DND-41 (cell line): ENCODE data around the gene TMEM202.
"Not testable (repeated sequence)": the region's sequence is repeated elsewhere in the genome, so short reads cannot be mapped to it uniquely, and the experiment has no call there.

Experiments used
- ATAC-seq: fragments of 200-7000 bp; cut with Tn5 transposase; 3 replicates; pipeline ENCODE4 v1.9.1; 2021; ENCODE audit warnings: low read depth; ENCODE audit not compliant: insufficient read depth
- DNase-seq: peaks from one replicate; pipeline ENCODE4 v3.0.0-alpha.2; 2020
- H2AFZ ChIP-seq: 2 replicates; pipeline ENCODE4 v1.6.0; 2012; ENCODE audit warnings: low read depth, low read length
- H3K27ac ChIP-seq: 2 replicates; pipeline ENCODE4 v1.5.1; 2012; ENCODE audit warnings: low read length, inconsistent platforms
- H3K27me3 ChIP-seq: fragments of 200-600 bp; sonication (generic); 2 replicates; pipeline ENCODE4 v1.6.0; 2012; ENCODE audit warnings: low read length, mild to moderate bottlenecking, inconsistent platforms; ENCODE audit not compliant: insufficient read depth, poor library complexity
- H3K36me3 ChIP-seq: 2 replicates; pipeline ENCODE4 v1.5.1; 2012; ENCODE audit warnings: low read length, inconsistent platforms; ENCODE audit not compliant: insufficient read depth
- H3K4me1 ChIP-seq: 2 replicates; pipeline ENCODE4 v1.5.1; 2012; ENCODE audit warnings: mild to moderate bottlenecking, low read length; ENCODE audit not compliant: insufficient read depth
- H3K4me2 ChIP-seq: 2 replicates; pipeline ENCODE4 v1.6.0; 2012; ENCODE audit warnings: mild to moderate bottlenecking, moderate library complexity, low read length, inconsistent platforms; ENCODE audit not compliant: insufficient read depth
- H3K4me3 ChIP-seq, 2 experiments: fragments of 200-600 bp in 1 of 2; shearing (Covaris generic) in 1 of 2; 2 replicates each; pipeline ENCODE4 v1.5.1; 2012 to 2016; ENCODE audit warnings: inconsistent platforms in 2 of 2, low read length in 2 of 2, mild to moderate bottlenecking in 2 of 2, low read depth in 1 of 2, moderate library complexity in 1 of 2
- H3K79me2 ChIP-seq: 2 replicates; pipeline ENCODE4 v1.6.0; 2012; ENCODE audit warnings: low read length, inconsistent platforms; ENCODE audit not compliant: insufficient read depth
- H3K9ac ChIP-seq: 2 replicates; pipeline ENCODE4 v1.6.0; 2012; ENCODE audit warnings: low read depth, mild to moderate bottlenecking, inconsistent platforms, low read length, moderate library complexity
- H3K9me3 ChIP-seq: 2 replicates; pipeline ENCODE4 v1.5.1; 2012; ENCODE audit warnings: low read length, moderate library complexity, mild to moderate bottlenecking, inconsistent platforms; ENCODE audit not compliant: insufficient read depth, severe bottlenecking
- H4K20me1 ChIP-seq: 2 replicates; pipeline ENCODE4 v1.6.0; 2012; ENCODE audit warnings: low read length; ENCODE audit not compliant: insufficient read depth
- EZH2 ChIP-seq: IDR thresholded peaks from 3 replicates; pipeline ENCODE4 v1.6.1; 2012; ENCODE audit warnings: borderline replicate concordance, low read depth, mild to moderate bottlenecking, moderate library complexity, low read length, inconsistent platforms; ENCODE audit not compliant: severe bottlenecking
- TF ChIP-seq, protein P1 (sequence below): IDR thresholded peaks from 2 replicates; pipeline ENCODE4 v1.5.1; 2012; ENCODE audit warnings: borderline replicate concordance, low read length, moderate library complexity, mild to moderate bottlenecking; ENCODE audit not compliant: poor library complexity, severe bottlenecking; ENCODE audit errors: extremely low read depth

The TMEM202 gene

DNA sequence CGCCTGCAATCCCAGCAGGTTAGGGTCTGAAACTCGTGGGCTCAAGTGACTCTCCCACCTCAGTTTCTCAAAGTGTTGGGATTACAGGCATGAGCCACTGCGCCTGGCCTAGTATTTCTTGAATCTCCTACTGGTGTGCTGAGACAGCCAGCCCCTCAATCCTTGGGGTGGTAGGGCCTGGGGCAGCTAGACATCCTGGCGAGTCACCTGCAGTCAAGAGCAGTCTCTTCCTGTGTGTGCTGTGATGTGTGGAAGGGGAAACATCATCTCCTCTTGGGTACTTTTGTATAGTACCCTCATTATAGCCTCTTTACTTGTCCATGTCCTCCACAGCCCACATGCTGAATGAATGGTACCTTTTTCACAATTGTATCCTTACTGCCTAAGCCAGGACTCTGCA is 17.4 kb upstream of the TMEM202 start:
- Histone ChIP-seq H3K4me1 (peaks cover 9% of the 10 kb centered on the region), H4K20me1 (no peaks in the 10 kb centered on the region), H3K27ac (no peak overlapping the region), H3K9me3 (no peaks in the 10 kb centered on the region), H3K9ac (no peak overlapping the region), H3K27me3 (no peaks in the 10 kb centered on the region), H3K4me3 (no peak overlapping the region), H2AFZ (no peak overlapping the region), H3K4me2 (no peak overlapping the region), H3K36me3 (no peaks in the 10 kb centered on the region), H3K79me2 (peaks cover under 1% of the 10 kb centered on the region)
- DNase-seq (no peak), ATAC-seq (no peak)
- TF ChIP-seq, protein P1, sequence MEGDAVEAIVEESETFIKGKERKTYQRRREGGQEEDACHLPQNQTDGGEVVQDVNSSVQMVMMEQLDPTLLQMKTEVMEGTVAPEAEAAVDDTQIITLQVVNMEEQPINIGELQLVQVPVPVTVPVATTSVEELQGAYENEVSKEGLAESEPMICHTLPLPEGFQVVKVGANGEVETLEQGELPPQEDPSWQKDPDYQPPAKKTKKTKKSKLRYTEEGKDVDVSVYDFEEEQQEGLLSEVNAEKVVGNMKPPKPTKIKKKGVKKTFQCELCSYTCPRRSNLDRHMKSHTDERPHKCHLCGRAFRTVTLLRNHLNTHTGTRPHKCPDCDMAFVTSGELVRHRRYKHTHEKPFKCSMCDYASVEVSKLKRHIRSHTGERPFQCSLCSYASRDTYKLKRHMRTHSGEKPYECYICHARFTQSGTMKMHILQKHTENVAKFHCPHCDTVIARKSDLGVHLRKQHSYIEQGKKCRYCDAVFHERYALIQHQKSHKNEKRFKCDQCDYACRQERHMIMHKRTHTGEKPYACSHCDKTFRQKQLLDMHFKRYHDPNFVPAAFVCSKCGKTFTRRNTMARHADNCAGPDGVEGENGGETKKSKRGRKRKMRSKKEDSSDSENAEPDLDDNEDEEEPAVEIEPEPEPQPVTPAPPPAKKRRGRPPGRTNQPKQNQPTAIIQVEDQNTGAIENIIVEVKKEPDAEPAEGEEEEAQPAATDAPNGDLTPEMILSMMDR, result no peak
- TF ChIP-seq EZH2, result no peak

DNA sequence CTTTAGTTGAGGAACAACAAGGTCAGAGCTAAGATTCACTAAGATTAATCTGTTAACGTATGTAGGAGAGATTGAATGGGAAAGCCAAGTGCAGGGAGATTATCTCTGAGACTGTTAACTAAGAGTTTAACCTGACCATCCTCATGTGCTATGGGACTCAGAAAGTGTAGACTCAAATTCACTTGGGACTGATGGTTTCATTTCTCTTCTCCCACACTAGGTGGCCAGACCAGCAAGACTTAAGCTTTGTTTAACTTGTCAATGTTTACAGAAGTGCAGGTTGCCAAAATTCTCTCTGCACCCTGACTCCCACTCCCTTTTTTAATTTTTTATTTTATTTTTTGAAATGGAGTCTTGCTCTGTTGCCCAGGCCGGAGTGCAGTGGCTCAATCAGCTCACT is 16.0 kb upstream of the TMEM202 start:
- no peak for ATAC-seq

DNA sequence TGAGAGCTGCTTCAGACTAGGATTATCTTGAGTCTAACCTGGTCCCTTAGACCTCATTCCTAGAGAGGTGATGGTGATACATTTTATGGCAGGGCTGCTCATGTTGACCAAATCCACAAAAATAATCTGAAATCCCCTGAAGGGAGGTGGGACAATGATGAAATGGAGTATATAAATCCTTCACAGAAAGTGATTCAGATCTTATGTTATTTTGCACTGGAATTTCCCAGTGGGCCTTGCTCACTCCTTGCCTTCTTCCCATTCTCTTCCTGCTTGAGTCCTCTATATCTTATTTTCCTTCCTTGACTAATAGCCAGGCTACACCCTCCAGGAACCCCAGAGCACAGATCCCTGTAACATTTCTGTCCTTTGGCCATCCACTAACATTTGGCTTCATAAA is 10.4 kb upstream of the TMEM202 start:
- Histone ChIP-seq H3K4me3 (no peak overlapping the region), H2AFZ (no peak overlapping the region), H3K9ac (no peak overlapping the region), H3K27me3 (no peaks in the 10 kb centered on the region), H4K20me1 (no peaks in the 10 kb centered on the region), H3K4me2 (no peak overlapping the region), H3K79me2 (no peaks in the 10 kb centered on the region), H3K9me3 (no peaks in the 10 kb centered on the region), H3K4me1 (no peaks in the 10 kb centered on the region), H3K27ac (no peak overlapping the region), H3K36me3 (no peaks in the 10 kb centered on the region)
- ATAC-seq (no peak), DNase-seq (no peak)
- TF ChIP-seq, protein P1, result no peak
- no peak for TF ChIP-seq EZH2

More for the DNA sequence above, 16.0 kb upstream of the TMEM202 start:
- Histone ChIP-seq H4K20me1 (no peaks in the 10 kb centered on the region), H3K79me2 (no peaks in the 10 kb centered on the region), H3K27ac (no peak overlapping the region), H3K27me3 (no peaks in the 10 kb centered on the region), H3K4me3 (no peak overlapping the region), H3K4me2 (no peak overlapping the region), H3K36me3 (no peaks in the 10 kb centered on the region), H3K9ac (no peak overlapping the region), H3K4me1 (no peaks in the 10 kb centered on the region), H3K9me3 (no peaks in the 10 kb centered on the region), H2AFZ (no peak overlapping the region; the same call in 1 of the 2 replicates)
- no peak for TF ChIP-seq EZH2
- TF ChIP-seq, protein P1, result peak; percentile 34
- no peak for DNase-seq

DNA sequence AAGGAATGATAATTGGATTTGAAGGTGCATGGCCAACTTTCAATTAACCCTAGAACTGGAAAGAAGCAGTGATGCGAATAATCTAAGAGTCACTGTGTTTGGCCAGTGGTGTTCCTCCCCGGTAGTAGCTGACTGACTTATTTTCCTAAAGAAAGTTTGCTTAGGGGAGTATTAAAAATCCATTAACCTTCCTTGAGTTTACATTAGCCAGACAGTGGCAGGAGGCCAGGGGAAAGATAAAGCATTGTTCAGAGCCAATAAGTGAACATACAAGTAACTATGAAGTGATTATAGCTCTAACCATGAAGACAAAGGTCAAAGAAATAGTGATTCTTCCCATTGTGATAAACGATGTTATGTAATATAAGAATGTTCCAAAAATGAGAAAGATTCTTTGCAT is 8.9 kb upstream of the TMEM202 start:
- Histone ChIP-seq H2AFZ (no peak overlapping the region), H3K27me3 (no peaks in the 10 kb centered on the region), H3K4me3 (no peak overlapping the region), H3K79me2 (no peaks in the 10 kb centered on the region), H3K36me3 (no peaks in the 10 kb centered on the region), H3K9ac (no peak overlapping the region), H3K9me3 (no peaks in the 10 kb centered on the region), H3K4me2 (no peak overlapping the region), H3K4me1 (no peaks in the 10 kb centered on the region), H4K20me1 (no peaks in the 10 kb centered on the region), H3K27ac (no peak overlapping the region)
- TF ChIP-seq EZH2, result no peak
- TF ChIP-seq, protein P1, result no peak
- ATAC-seq, result no peak
- DNase-seq, result no peak

DNA sequence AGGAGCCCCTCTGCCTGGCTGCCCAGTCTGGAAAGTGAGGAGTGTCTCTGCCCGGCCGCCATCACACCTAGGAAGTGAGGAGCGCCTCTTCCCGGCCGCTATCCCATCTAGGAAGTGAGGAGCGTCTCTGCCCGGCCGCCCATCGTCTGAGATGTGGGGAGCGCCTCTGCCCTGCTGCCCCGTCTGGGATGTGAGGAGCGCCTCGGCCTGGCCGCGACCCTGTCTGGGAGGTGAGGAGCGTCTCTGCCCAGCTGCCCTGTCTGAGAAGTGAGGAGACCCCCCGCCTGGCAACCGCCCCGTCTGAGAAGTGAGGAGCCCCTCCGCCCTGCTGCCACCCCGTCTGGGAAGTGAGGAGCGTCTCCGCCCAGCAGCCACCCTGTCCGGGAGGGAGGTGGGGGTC is 1.8 kb upstream of the TMEM202 start:
- H3K4me2 ChIP-seq, H3K79me2 ChIP-seq, H4K20me1 ChIP-seq, DNase-seq, H3K9ac ChIP-seq, H3K4me1 ChIP-seq, H3K9me3 ChIP-seq, H3K27ac ChIP-seq, H3K36me3 ChIP-seq, H3K4me3 ChIP-seq, ATAC-seq, H2AFZ ChIP-seq, H3K27me3 ChIP-seq: not testable (repeated sequence)
